GM12801 (cell line): Measurements from ENCODE around the gene ATG7.

Source experiments
- TF ChIP-seq, protein P1 (sequence below): IDR thresholded peaks from one replicate; pipeline ENCODE4 v1.5.1; 2011; ENCODE audit warnings: control low read depth; ENCODE audit not compliant: insufficient read length; ENCODE audit errors: extremely low read depth

Gene ATG7

DNA sequence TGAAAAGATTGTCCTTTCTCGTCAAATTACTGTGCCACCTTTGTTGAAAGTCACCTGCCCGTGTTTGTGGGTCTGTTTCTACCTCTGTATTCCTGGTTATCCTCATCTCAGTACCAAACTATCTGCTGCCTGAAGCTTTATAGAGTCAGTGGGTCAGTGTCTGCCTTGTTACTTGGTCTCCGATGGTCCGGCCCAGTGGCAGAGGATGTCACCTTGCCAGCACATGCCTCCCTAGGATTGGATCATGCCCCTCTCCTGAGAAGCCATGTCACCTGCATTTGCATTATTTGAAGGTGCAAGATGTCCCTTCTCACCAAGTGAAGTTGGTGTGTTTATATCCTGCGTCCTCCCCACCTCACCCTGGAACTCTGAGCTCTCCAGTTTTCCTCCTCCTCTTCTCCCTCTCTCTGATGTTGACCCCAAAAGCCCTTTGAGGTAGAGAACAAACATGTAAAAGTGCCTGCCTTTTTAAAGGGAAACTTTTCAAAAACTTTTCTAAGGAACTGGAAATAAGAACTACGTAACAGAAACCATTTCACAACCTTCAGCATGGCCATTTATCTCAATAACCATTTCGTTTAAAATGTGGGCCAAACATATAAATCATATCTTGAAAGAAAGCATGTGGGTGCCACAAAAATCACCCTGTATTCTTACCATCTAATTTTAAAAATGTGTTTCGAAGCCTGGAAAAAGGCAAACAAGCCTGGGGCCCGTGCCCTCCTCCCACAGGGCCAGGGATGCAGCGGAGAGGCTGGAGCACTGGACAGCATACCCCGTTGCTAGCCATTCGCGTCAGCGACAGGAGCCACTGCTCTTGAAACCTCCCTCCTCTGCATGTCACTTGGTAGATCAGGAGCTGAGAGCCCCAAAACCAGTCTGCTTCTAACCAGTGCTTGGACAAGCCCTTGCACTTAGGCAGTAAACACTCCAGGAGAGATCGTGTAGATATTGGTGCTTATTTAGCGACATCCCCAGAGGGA, 269.4 kb downstream of the ATG7 start:
- TF ChIP-seq, protein P1, sequence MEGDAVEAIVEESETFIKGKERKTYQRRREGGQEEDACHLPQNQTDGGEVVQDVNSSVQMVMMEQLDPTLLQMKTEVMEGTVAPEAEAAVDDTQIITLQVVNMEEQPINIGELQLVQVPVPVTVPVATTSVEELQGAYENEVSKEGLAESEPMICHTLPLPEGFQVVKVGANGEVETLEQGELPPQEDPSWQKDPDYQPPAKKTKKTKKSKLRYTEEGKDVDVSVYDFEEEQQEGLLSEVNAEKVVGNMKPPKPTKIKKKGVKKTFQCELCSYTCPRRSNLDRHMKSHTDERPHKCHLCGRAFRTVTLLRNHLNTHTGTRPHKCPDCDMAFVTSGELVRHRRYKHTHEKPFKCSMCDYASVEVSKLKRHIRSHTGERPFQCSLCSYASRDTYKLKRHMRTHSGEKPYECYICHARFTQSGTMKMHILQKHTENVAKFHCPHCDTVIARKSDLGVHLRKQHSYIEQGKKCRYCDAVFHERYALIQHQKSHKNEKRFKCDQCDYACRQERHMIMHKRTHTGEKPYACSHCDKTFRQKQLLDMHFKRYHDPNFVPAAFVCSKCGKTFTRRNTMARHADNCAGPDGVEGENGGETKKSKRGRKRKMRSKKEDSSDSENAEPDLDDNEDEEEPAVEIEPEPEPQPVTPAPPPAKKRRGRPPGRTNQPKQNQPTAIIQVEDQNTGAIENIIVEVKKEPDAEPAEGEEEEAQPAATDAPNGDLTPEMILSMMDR, result no peak

DNA sequence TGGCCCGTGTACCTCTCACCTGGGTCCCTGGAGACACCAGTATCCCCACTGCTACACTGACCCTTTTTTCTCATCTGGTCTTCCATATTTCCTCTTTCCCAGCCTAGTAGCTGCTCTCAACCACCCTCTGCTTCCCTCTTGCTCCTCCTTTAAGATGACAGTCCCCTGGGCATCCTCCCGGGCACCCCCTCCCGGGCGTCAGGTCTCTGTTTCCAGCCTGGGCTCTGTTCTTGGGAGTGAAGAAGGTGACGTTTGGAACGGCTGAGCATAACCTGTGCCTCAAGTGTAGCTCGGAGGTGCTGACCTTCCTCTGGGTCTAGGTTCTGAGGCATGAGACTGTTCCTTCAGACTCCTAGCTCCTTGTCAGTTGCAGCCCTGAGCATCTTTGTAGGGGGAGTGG, 270.4 kb downstream of the ATG7 start:
- TF ChIP-seq, protein P1, result no peak

GRCh38 chr3:11543141-11543947, 271.1 kb downstream of the ATG7 start:
- TF ChIP-seq, protein P1, result no peak

- TF ChIP-seq, protein P1, result no peak
These were observed 271.8 kb downstream of the ATG7 start for GRCh38 chr3:11543948-11544387.

- TF ChIP-seq, protein P1, result no peak
These were observed 272.4 kb downstream of the ATG7 start for GRCh38 chr3:11544412-11545181.

DNA sequence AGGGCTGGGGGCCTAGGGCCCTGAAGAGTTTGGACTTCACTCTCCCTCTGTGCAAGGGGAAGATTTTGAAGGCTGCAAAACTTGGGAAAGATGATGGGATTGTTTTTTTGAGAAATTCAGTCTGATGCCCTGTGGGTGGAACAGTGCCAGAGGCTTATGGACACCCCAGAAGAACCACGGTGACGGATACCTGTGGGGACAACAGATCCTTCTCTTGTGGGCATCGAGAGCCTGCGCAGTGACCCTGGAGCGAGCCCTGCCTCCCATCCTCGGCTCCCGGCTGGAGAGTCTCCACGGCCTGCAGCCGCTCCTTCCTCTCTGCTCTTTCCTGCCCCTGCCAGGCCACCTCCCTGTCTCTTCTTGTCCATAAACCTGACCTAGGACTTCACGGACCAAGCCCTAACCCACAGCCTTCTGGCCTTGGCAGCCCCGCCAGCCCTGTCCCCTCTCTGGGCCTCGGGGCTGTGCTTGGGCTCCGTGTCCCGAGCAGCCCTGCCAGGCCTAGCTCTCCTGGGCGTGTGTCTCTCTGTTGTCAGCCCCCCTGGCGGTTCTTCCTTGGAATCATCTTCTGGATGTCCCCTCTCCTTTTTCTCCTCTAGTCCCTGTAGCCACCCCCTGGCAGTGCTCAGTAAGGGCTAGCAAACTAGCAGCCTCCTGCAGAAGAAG, 273.1 kb downstream of the ATG7 start:
- TF ChIP-seq, protein P1, result no peak
